GDM1 (cell line): ENCODE data around the gene HPF1.
"Not testable (repeated sequence)": the region's sequence is repeated elsewhere in the genome, so short reads cannot be mapped to it uniquely, and the experiment has no call there.

Experiments
- DNase-seq: peaks from one replicate; lab custom pipeline; 2025; lab: John Stamatoyannopoulos, UW

HPF1 gene

DNA sequence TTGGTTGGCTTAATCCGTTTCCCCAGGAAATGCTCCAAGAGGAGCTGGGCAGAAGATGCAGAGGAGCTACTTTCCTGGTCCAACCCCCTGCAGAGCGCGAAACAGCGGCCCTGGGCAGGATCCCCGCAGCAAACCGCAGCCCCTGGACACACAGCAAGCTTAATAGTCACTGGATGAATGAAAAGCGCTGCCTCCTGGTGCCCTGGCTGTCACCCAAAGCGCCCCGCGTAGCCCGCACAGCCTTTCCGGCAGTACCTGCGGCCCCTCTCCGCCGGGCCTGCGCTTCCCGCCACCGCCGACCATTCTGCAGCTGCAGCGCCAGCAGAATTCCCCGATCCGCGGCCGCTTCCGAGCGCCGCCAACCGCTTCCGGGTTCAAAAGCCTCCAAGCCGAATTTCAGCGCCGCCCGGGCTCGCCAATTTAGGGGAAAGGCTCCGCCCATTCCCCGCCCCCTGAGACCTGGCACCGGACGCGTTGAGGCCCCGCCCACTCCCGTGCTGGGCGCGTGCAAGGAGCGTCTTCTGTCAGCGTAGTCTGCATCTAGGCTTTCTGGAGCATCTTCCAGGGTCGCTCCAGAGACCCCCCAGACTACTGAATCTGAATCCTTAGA is at the start of gene HPF1:
HPF1 (minus strand) TSS at position 370 of the 610 bp plus-strand sequence; CDS start at position 303, 67 bp downstream.
- DNase-seq: peak; percentile 82

DNA sequence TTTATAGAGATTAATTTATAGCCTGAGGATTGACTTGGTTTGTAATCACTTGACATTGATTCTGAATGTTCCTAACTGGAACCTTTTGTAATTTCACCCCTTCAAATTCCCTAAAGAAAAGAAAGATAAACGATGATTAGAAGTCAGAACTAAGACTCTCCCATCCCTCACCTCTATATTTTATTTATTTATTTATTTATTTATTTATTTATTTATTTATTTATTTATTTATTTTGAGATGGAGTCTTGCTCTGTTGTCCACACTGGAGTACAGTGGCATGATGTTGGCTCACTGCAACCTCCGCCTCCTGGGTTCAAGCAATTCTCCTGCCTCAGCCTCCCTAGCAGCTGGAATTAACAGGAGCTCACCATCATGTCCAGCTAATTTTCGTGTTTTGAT is 49.0 kb upstream of the HPF1 start:
- DNase-seq: not testable (repeated sequence)

DNA sequence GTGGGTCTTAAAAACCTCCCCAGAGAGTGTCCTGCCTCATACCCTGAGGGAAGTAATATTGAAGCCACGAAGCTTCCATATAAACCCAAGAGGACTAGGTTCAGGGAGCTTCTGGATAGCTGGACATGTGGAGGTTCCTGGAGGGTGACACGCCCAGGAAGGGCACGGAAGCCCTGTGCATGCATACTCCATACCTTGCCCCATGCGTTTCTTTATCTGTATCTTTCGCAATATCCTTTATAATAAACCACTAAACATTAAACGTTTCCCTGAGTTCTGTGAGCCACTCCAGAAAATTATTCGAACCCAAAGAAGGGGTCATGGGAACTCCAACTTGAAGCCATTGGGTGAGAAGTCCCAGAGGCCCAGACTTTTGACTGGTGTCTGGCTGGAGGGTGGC is 45.7 kb upstream of the HPF1 start:
- no peak for DNase-seq

DNA sequence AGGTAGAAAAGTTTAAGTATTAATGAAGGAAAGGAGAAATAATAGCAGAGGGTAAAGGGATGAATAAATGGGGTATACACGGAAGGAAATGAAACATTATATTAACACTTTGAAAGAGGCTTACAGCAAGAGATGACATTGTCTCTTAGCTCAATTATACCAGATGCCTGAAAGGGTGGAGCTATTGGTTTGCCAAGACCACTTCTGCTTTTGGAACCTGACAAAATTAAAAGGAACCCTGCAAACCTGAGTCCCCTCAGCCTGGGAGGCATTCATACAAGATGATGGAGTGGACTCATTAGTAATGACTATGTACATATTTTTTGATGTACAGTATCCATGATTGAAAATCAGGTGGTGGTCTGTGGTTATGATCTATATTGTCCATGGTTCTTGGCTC is 45.1 kb upstream of the HPF1 start:
- DNase-seq: peak; percentile 48

DNA sequence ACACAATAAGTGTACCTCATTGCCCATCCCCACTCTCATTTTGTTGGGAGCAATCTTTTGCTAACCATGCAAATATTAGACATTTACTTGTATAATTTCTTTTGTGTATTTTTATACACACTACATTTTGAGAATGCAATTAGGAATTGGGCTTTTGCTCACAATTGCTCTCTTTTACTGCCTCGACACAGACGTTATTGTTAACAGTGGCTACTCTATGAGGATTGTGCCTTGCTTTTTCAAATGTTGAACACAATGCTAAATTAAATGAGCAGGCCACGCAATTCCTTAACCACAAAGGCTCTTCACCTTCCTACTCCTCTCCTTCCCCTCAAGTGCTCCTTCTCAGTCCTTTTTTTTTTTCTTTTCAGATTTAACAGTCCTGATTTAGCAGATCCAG is 42.8 kb upstream of the HPF1 start:
- no peak for DNase-seq

DNA sequence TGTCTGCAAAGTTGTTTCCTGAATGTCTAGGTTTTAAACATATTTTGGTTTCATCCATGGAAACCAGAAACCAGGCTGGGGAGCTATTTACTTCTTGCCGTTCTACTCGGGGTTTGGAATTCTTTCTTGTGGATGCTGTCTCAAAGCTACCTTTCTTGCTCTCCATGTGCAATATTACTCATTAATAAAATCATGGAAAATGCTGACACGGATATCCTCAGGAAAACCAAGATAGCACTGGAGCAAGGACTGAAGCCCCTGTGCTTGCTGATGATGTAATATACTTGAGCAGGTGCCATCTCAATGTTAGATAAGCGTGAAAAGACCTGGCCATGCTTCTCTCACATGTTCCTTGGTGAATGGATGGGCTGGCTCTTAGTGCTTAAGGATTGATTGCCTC is 41.5 kb upstream of the HPF1 start:
- no peak for DNase-seq

DNA sequence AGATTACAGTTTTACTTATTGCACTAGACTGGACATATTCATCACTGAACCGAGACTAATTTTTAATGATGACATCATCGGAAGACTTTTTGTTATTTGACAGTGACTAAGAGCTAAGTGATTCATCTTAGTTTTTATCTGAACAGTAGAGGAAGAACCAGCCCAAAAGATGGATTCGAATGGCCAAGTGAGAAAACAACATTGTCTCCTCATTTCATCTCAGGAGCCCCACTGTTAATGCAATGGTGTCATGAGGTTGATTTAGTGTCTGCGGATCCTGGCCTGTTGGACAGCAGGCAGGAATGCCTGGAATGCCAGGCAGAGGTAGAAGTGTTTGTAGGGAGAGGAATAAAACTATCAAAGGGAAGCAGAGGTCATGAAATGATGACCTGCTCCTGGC is 37.8 kb upstream of the HPF1 start:
- no peak for DNase-seq

DNA sequence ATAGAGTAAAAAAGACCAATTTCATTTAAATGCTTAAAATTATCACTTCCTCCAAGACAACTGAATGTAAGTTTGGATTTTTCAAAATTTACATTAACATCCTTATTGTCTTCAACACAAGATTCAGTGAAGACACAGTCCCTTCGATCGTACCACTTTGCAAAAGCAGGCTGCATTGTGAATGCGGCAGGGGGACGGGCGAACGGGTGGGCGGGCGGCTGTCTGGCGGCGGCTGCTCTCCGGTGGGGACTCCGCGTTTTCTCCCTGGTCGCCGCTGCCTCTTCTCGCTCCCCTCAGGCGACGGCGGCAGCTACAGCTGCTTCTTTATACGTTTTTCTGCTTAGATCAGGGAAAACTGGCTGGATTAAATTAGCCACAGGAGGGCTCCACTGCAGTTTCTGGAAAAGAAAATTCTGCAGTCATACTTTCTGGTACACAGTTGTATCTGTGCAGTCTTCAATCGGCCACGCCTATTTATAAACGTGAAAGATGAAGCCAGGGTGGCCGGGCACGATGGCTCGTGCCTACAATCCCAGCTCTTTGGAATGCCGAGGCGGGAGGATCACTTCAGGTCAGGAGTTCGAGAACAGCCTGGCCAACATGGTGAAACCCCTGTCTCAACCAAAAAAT is 33.9 kb upstream of the HPF1 start:
- peak; percentile 54 for DNase-seq

DNA sequence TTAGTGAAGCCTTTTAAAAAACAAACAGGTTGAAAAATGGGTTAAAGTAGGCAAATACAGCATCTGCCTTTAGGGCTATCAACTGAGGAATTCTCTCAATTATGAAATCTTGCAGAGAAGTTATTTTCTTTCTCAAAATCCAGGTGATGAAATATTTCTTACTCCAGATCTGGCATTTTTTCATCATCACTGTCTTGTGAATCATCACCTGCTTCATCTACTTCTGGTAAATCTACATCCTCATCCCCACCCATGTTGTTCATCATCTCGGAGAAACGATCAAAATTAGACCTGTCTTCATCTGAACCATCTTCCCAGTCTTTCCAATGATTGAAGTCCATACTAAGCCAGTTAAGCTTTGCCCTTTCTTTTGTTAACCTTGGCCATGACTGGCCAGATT is 33.3 kb upstream of the HPF1 start:
- DNase-seq: no peak

DNA sequence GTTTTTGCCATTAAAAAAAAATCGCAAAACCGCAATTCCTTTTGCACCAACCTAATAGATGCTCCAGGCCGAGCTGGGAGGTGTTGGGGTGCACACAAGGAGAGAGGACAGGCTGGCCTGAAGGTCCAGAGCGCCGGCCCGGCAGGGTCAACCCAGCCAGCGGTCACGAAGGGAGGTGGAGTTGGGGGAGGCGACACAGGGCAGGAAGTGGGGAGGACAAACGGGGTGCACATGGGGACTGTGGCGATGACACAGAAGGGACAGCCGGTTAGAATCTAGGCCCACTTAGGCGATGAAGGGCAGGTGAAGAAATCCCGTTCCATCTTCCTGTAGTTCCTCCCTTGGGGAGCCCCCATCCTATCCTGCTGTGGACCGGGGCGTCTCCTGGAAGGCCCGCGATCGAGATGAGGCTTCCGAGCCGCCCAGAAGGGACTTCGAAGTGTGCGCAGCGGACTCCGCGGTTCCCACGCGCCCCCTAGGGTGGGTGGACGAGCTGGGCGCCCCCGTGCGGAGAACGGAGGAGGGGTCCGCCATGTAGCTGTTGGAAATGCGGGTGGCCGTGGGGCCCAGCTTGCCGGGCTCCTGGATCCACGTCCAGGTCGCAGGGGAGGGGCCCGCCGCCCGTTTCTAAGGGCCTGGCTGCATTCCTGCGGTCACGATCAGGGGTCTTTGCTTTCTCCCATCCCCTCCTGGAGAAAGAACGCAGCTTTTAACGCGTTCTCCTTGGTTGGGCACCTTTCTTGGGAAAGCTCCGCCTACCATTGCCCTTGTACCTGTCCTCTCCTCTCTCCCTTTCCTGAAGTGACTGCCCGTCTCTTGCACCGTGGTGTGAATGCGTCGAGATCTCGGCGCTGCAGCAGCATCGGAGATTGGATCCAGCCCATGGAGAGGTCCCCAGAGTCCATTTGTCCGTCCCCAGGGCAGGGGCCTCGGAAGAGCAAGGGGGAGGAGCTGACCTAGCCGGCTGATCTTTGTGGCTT is 17.0 kb upstream of the HPF1 start:
- DNase-seq: no peak

DNA sequence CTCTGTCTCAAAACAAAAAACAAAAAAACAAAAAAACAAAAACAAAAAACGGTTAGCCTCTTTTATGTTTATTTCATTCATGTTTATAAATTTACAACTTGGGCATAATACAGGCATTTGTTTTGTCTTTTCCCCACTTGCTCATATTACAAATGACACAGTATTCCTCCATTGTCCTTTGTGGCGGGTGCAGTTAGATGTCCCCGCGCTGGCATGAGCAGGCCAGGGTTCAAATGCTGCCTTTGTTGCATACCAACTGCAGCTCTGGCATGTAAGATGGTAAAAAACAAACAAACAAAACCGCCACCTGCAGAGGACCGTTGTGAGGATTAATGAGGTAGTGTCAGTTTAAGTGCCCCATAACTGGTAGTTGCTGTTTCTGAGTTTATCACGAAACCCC is 16.1 kb upstream of the HPF1 start:
- DNase-seq: no peak

DNA sequence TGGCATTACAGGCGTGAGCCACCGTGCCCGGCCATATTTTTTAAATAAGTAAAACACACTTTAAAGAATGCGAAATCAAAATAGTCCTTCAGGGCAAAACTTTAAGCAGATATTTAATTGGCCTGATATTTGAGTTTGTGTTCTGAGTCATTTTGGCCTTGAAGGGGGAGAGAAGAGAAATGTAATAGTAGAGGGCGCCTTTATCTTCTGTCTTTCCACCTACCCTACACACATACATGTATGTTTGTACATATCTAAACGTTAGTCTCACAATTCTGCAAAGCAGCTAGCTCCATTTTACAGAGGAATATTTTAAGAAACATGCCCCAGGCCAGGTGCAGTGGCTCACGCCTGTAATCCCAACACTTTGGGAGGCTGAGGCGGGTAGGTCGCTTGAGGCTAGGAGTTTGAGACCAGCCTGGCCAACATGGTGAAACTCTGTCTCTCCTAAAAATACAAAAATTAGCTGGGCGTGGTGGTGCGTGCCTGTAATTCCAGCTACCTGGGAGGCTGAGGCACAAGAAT is 13.9 kb upstream of the HPF1 start:
- DNase-seq: not testable (repeated sequence)

DNA sequence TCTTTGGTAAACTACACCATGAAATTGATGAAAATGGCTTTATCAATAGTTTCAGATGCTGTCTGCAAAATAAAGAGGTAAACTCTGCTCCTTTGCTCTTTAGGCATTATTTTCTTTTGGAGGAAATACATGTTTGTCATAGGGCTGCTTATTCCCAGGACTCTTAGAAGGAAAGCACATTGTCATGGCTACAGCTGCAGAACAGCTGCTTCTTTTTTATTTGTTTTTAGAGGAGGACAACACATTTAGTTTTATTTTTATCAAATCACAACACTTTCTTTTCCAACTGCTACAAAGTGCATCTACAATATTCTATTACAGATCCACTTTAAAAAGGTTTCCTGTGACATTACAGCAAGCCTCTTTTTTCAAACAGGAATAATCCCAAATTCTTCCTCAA is 12.7 kb upstream of the HPF1 start:
- DNase-seq: no peak

DNA sequence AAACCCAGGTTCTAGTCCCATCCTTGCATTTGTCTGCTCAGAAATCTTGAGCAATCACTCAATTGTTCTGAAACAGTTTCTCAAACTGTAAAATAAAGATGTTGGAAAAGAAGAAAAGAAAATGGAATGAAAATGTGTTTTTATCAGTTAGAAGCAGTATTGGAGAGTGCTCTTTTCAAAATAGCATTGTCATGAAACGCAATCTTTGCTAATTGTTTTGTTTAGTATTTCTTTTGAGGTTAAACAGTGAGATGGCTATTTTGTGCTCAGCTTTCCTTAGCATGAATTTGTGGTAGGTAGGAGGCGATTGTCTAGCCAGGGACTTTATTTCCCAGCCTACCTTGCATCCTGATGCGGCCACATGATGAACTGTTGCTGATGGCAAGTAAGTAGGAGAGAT is 10.6 kb upstream of the HPF1 start:
- DNase-seq: no peak

DNA sequence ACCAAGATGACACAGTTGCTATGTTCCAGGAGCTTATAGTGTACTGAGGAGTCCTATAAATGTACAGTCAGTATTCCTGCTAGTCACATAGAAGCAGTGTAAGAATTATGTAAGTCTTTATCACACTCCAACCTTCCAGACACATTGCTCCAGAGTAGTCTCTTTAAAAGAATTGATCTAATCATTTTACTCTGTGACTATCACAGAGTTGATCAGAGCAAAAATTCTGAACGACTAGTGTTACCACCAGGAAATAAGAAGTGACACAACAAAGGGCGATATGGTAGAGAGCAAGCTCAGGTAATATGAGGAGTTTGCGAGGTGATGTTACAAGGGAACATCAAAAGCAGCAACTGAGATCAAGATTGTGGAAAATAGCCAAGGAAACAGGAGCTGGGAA is 9.0 kb upstream of the HPF1 start:
- no peak for DNase-seq

DNA sequence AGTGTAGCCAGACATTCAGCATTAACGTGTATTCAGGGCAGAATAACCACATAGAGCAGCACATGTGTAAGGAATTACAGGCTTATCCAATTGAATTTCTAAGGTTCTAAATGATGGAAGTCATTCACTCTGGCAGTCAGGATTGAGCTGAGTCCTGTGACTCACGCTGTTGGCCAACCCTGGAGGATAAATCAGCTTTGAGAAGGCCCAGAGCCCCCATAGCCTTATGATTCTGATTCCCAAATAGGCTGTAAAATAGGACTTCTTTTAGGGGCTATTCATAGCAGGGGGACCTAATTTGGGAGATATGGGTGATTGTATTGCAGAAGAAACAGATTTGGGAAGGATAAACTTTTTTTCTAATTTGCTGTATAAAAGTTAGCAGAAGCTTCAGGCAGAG is 8.1 kb upstream of the HPF1 start:
- no peak for DNase-seq

DNA sequence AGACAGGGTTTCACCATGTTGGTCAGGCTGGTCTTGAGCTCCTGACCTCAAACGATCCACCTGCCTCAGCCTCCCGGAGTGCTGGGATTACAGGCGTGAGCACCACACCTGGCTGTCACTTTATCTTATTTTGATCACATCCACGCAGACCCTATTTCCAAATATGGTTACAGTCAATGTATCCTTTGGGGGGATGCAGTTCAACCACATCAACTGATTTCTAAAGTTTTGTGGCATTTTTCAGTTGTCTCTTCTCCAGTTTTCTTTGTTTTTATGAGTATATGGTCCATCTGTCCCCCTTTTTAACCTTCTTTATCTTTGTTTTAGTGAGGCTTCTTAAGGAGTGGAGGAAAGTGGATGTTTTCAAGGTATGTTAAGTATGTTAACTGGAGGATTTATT is 4.1 kb upstream of the HPF1 start:
- DNase-seq: no peak

DNA sequence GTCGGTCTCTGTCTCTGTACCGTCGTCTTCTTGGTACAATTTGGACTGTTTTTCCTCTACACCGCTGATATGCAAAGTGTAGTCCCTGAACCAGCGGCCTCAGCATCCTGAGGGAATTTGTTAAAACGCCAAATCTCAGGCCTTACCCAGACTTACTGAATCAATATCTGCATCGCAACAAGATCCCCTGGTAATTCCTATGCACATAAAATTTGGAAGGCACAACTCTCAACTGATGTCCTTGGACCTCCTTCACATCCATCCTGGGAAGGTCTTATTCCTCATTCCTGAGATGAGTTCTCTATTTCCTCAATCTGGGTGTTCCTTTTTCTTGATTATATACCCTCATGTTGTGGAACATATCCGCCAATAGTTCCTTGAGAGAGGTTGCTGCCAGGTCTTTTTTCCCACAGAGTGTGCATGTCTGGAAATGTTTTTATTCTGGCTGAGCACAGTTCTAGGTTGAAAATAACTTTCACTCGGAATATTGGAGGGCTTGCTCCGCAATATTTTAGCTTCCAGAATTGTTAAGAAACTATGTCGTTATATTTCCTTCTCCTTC is 738 bp upstream of the HPF1 start:
- no peak for DNase-seq

DNA sequence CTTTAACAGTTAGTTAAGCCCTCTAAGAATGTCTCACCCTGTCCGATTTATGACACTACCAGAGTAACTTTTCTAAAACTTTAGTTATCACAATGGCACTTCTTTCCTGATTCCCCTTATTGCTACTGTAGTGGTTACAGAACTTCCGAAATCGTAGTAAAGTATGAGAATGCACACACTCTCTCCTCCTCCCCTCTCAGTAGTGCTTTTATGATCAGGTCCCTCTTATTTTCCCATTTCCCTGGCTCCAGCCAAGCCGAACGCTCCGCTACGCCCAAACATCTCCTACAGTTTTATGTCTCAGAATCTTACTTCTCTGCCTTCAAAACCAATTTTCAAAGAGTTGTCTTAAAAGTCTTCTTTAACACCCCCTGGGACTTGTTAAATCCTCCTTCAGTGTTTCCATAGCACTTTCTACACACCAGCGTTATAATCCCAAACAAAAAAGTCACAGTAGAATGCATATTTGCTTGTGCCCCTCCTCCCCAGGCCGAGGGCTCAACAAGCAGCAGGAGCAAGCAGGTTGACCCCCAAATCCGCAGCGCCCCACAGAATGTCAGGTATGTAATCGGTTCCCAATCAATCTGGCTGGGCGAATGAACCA is 671 bp downstream of the HPF1 start:
- no peak for DNase-seq

DNA sequence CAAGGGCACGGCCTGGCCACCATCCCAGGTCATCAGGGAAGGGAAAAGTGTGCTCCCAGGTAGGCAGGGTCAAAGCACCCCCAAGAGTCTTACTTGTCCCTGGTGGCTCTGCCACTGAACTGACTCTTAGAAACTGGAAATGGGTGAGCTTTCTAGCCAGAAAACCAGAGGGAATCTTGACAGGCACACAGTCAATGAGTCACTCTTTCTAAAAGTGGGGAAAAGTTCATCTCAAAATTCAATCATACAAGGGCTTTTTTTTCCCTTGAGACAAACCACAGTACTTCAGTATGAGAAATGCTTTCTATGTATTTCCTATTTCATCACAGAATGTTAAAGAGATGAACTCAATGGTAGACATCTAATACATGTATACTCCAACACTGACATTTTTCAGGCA is 12.5 kb downstream of the HPF1 start:
- DNase-seq: no peak

DNA sequence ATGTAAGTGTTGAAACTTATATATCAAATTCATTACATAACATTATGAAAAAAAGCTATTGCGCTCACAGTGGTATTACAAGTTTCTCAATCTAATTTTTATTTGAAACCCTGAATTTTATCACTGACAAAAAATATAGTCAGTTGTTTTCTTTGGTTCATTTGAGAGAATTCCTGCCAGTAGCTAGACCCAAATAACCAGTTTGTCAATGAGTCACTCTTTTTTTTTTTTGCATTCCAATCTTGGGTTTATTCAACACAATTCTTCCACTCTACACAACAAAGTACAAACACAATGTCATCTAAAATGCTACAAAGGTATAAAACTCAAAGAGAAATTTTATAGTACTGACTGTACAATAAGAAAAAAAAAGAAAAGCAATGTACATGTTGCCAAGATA is 13.1 kb downstream of the HPF1 start:
- no peak for DNase-seq

DNA sequence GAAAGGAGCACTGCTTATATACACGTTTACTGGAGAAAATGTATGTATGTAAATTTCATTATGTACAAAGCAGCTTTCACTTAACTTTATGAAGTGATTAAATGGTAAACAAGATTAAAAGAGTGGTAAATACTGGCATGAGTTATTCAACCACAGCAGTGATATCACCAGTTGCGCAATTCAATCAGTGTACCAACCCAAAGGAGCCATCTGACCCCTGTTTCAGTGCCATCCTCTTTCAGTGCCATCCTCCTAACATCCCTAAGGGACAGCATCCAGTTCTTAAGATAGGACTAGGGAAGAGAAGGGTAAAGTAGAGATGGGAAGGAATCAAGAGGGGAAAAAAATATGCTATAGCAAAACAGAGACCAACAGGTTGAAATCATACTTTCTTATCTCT is 16.2 kb downstream of the HPF1 start:
- DNase-seq: no peak
